ENCODE measurements around the gene KCNG1. TPM values are rescaled to one million over a fixed set of nuclear protein-coding genes. Genes with fewer than 3 reads are reported as not detected.
"Not testable (repeated sequence)": the region's sequence is repeated elsewhere in the genome, so short reads cannot be mapped to it uniquely, and the experiment has no call there.

Gene KCNG1
- total RNA-seq, 1 donor from 2014 or later: 0.30 TPM

DNA sequence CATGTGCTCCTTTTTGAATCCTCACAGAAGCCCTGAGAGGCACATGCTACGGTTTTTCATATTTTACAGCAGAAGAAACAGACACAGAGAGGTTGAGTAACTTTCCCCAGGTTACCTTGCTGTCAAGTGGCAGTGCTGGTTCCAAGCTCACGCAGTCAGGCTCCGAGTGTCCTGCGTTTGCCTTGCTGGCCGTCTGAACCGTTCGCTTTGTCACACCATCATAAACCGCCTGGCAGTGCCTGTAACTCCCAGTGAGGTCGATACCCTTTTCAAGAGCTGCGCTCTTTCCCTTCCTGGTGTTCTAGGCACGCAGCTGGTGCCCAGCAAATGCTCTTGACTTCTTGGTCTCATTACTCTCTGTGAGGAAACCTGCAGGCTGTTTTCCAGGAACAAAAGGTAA is 31.3 kb upstream of the KCNG1 start:
- no peak for TF ChIP-seq CTCF (IDR thresholded peaks at IDR 0.05; ENCODE audit: borderline replicate concordance)
- DNase-seq: no peak
- Histone ChIP-seq H3K9me3 (replicated peaks) (peaks cover 6% of the 10 kb centered on the region), H3K4me3 (no peak overlapping the region), H3K27ac (replicated peaks) (no peak overlapping the region), H3K36me3 (no peaks in the 10 kb centered on the region), H3K27me3 (ENCODE audit: low read depth) (peaks cover 88% of the 10 kb centered on the region), H3K4me1 (no peaks in the 10 kb centered on the region)
- intact Hi-C loops (cut with micrococcal nuclease): no loop called here

DNA sequence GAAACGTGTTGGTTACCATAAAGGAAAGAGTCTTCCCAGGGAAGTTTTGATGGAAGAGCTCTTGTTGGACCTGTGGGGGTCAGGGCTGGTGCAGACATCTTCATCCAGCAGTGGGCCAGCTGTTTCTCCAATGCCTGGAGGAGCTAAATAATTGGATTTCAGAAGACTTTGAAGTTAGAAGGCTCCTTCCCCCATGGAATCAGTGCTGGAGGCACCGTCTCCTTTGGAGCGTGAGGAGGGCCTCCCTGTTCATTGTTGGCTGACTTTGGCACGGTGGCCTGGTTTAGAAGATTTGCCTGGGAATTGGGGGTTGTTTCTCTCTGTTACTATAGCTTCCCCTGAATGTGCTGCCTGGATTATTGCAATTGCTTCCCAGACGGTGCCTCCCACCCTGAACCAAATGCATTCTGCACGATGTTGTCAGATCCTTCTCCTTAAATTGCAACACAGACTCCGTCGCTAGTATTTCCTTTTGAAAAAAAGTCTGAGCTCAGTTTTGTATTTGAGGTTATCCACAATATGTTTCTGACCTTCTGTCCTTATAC is 27.7 kb upstream of the KCNG1 start:
- peaks cover 77% of the 10 kb centered on the region for H3K27me3 ChIP-seq (ENCODE audit: low read depth)
- TF ChIP-seq CTCF (IDR thresholded peaks at IDR 0.05; ENCODE audit: borderline replicate concordance): no peak
- H3K4me3 ChIP-seq: no peak overlapping the region
- peaks cover 10% of the 10 kb centered on the region for H3K9me3 ChIP-seq (replicated peaks)
- H3K4me1 ChIP-seq: no peaks in the 10 kb centered on the region
- H3K36me3 ChIP-seq: no peaks in the 10 kb centered on the region
- no peak overlapping the region for H3K27ac ChIP-seq (replicated peaks)
- DNase-seq: no peak
- intact Hi-C loops (cut with micrococcal nuclease): no loop called here

DNA sequence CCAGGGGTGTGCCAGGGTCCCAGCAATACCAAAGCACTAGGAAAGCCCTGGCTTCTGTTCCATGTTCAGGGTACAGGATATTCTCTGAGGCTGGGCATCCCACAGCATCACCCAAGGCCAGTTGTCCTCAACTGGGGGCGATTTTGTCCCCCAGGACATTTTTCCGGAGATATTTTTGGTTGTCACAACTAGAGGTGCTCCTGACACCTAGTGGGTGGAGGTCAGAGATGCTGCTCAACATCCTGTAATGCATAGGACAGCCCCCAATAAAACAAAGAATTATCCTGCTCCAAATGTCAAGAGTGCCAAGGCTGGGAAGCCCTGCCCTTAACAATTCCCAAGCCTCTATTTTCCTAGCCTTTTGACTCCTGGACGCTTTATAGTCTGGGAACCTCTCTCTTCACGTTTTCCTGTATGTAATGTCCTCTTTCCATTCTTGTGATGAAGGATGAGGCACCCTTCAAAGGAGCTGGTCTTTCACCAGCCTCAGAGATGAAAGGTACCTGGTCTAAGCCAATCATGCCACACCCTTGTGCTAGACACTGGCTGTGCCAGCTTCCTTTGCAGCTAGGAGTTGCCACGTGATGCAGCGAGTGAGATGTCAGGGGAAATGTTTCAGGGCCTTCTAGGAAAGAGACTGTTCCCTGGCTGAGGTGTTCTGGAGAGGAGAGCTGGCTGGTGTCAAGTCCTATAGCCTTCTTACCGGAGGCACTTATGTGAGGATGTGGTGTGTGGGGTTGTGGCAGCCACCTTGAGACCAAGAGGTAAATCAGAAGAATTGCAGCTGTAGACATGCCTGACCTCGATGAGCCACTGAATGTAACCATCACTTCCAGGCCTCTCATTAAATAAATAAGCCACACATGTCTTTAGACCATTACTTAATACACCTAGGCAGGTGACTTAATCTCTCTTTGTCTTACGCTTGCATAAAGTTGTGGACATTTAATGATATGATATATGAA is 23.4 kb upstream of the KCNG1 start:
- no peak for TF ChIP-seq CTCF (IDR thresholded peaks at IDR 0.05; ENCODE audit: borderline replicate concordance)
- H3K36me3 ChIP-seq: no peaks in the 10 kb centered on the region
- H3K4me1 ChIP-seq: no peaks in the 10 kb centered on the region
- no peak overlapping the region for H3K27ac ChIP-seq (replicated peaks)
- no peak overlapping the region for H3K4me3 ChIP-seq
- intact Hi-C loops (cut with micrococcal nuclease): no loop called here
- no peak for DNase-seq
- peaks cover 79% of the 10 kb centered on the region for H3K27me3 ChIP-seq (ENCODE audit: low read depth)
- peaks cover 10% of the 10 kb centered on the region for H3K9me3 ChIP-seq (replicated peaks)

- H3K36me3 ChIP-seq; H3K4me3 ChIP-seq; intact Hi-C loops (cut with micrococcal nuclease); H3K27ac ChIP-seq (replicated peaks); H3K4me1 ChIP-seq; DNase-seq: not testable (repeated sequence)
- Histone ChIP-seq H3K27me3 (ENCODE audit: low read depth) (peaks cover 79% of the 10 kb centered on the region), H3K9me3 (replicated peaks) (peaks cover 10% of the 10 kb centered on the region)
Measured at GRCh38 chr20:51045492-51045891, 22.6 kb upstream of the KCNG1 start.

DNA sequence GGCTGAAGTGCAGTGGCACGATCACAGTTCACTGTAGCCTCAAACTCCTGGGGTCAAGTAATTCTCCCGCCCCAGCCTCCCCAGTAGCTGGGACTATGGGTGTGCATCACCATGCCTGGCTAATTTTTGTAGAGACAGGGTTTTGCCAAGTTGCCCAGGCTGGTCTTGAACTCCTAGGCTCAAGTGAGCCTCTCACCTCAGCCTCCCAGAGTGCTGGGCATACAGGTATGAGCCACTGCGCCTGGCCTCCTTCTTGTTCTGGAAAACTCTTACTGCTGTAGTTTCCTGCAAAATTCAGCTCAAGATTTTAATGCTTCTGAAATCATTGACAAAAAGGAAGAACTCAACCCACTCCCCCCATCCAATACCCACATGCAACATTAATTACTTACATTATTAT is 21.9 kb upstream of the KCNG1 start:
- no peaks in the 10 kb centered on the region for H3K36me3 ChIP-seq
- intact Hi-C loops (cut with micrococcal nuclease): no loop called here

More for the DNA sequence above, 21.9 kb upstream of the KCNG1 start:
- Histone ChIP-seq H3K4me1 (no peaks in the 10 kb centered on the region), H3K27me3 (ENCODE audit: low read depth) (peaks cover 79% of the 10 kb centered on the region), H3K4me3 (no peak overlapping the region), H3K27ac (replicated peaks) (no peak overlapping the region), H3K9me3 (replicated peaks) (peaks cover 10% of the 10 kb centered on the region)
- TF ChIP-seq CTCF (IDR thresholded peaks at IDR 0.05; ENCODE audit: borderline replicate concordance): no peak
- DNase-seq: no peak
